Upper lobe of left lung (tissue), 6 donors: ENCODE measurements around the gene DEFB131A. TPM values are rescaled to one million over a fixed set of nuclear protein-coding genes. Genes with fewer than 3 reads are reported as not detected.
A peak's percentile ranks its signal among the peaks of the same experiment; 100 is the strongest.
"Not testable (repeated sequence)": the region's sequence is repeated elsewhere in the genome, so short reads cannot be mapped to it uniquely, and the experiment has no call there.

Experiments
- ATAC-seq, 2 donors: fragments of 200-7000 bp; cut with Tn5 transposase; one replicate each; pipeline ENCODE4 v1.9.1; 2022; ENCODE audit warnings: mild to moderate bottlenecking in 2 of 2, moderate library complexity in 2 of 2; ENCODE audit not compliant: low FRiP score in 2 of 2
- DNase-seq, 2 donors: peaks; one replicate each; pipeline ENCODE4 v3.0.0-alpha.2; 2019 to 2020
- H3K27ac ChIP-seq, 4 donors: fragments of 200-600 bp; sonication (generic); one replicate each; pipeline ENCODE4 v1.5.1; 2016 to 2019
- H3K27me3 ChIP-seq, 4 donors: fragments of 200-600 bp; sonication (generic); one replicate each; pipeline ENCODE4 v1.5.1; 2017 to 2019
- H3K36me3 ChIP-seq, 4 donors: fragments of 200-600 bp; sonication (generic); one replicate each; pipeline ENCODE4 v1.5.1; 2016 to 2019
- H3K4me1 ChIP-seq, 4 donors: fragments of 200-600 bp; sonication (generic); one replicate each; pipeline ENCODE4 v1.5.1; 2018 to 2019
- H3K4me3 ChIP-seq, 4 donors: fragments of 200-600 bp; sonication (generic); one replicate each; pipeline ENCODE4 v1.5.1; 2017 to 2019; ENCODE audit warnings: mild to moderate bottlenecking in 2 of 4, moderate library complexity in 1 of 4
- H3K9me3 ChIP-seq, 4 donors: fragments of 200-600 bp; sonication (generic); one replicate each; pipeline ENCODE4 v1.5.1; 2018 to 2019
- WGBS, 2 donors: methylation state at CpG; one replicate each; pipeline ENCODE4 v1.1.5; 2017 to 2018; 5-methylcytosine and 5-hydroxymethylcytosine counted together
- total RNA-seq, 6 donors: library from RNA; depleted of rRNA in 4 of 6; stranded (reverse); fragments of >200 nt in 4 of 6; gene quantifications; one replicate each; pipeline versions ENCODE4 v1.1.0 to v1.2.1, GENCODE V29; 2016 to 2021
- donor health status: DM: no; HTN: no; CAD: no; lungs with moderate emphysema.
- donor health status: DM: no; HTN: yes; CAD: no; lungs with severe emphysema.

The DEFB131A gene
- total RNA-seq, 6 donors from 2014 or later: not detected

DNA sequence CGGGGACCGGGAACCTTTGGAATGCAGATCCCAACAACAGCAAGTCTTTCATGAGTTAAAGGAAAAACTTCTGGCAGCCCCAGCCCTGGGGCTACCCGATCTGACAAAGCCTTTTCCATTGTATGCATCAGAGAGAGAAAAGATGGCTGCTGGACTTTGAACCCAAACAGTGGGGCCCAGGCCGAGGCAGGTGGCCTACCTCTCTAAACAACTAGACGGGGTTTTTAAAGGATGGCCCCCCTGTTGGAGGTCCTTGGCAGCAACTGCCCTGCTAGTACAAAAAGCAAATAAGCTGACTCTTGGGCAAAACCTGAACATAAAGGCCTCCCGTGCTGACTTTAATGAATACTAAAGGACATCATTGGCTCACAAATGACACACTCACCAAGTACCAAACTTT is 10.1 kb downstream of the DEFB131A start:
- not testable (repeated sequence) for H3K9me3 ChIP-seq, DNase-seq, H3K4me1 ChIP-seq, H3K27me3 ChIP-seq, H3K27ac ChIP-seq, ATAC-seq, H3K4me3 ChIP-seq, H3K36me3 ChIP-seq
- 68 to 82% methylated on average over 2 to 6 of the region's 6 CpGs for whole genome bisulfite sequencing, 2 donors

- not testable (repeated sequence) for H3K27me3 ChIP-seq, ATAC-seq, H3K4me3 ChIP-seq, H3K9me3 ChIP-seq, DNase-seq, H3K27ac ChIP-seq, H3K4me1 ChIP-seq, H3K36me3 ChIP-seq
- 66 to 79% methylated on average over 5 of the region's 5 CpGs for WGBS, 2 donors
Measured at GRCh38 chr4:9455046-9455445, 10.8 kb downstream of the DEFB131A start.

DNA sequence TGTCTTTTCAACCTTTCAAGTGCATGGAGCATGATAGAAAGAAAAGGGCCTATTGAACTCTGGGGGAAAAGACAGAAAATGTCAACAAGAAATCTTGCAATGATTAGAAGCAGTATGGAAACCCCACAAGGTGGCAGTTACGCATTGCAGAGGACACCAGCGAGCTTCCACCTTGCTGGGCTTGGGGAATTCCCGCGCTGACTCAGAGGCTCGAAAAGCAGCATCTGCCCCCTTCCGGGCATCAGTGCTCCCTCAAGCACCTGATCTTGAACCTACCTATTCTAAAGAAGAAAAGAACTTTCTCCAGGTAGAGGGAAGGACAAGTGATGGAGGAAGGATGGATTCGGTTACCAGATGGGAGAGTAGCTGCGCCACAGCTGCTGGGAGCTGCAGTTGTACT is 35.3 kb downstream of the DEFB131A start:
- 44% methylated on average over 7 of the region's 8 CpGs; no CpG with 5 or more reads in 1 of the 2 donors for whole genome bisulfite sequencing, 2 donors
- not testable (repeated sequence) for H3K36me3 ChIP-seq, H3K4me3 ChIP-seq, H3K27me3 ChIP-seq, ATAC-seq, DNase-seq, H3K9me3 ChIP-seq, H3K27ac ChIP-seq, H3K4me1 ChIP-seq

DNA sequence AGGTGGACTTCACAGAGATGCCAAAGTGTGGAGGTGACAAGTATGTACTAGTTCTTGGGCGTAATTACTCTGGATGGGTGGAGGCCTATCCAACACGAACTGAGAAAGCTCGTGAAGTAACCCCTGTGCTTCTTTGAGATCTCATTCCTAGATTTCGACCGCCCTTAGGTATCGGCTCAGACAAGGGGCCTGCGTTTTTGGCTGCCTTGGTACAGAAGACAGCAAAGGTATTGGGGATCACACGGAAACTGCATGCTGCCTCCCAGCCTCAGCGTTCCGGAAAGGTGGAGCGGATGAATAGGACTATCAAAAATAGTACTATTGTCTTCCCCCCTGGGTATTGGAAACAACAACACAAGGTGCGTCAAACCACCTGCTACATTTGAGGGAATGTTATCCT is 35.9 kb downstream of the DEFB131A start:
- DNase-seq, H3K4me3 ChIP-seq, ATAC-seq, H3K36me3 ChIP-seq, H3K27ac ChIP-seq, H3K27me3 ChIP-seq, H3K4me1 ChIP-seq, H3K9me3 ChIP-seq: not testable (repeated sequence)
- 93 to 94% methylated on average over 11 to 12 of the region's 12 CpGs for WGBS, 2 donors

DNA sequence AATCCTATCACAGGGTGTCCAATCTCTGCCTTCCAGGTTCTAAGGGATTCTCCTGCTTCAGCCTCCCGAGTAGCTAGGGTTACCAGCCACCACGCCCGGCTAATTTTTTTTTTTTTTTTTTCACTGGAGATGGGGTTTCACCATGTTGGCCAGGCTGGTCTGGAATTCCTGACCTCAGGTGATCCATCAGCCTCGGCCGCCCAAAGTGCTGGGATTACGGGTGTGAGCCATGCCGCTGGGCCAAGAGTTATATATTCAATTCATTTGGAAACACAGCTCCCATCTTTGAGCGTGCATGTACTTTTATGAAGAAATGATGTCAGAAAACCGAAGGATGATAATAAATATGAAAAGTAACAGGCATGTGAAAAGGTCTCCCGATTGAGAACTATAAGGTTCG is 38.7 kb downstream of the DEFB131A start:
- H3K36me3 ChIP-seq, H3K9me3 ChIP-seq, ATAC-seq, H3K27ac ChIP-seq, H3K4me1 ChIP-seq, H3K27me3 ChIP-seq, DNase-seq, H3K4me3 ChIP-seq: not testable (repeated sequence)
- 91 to 92% methylated on average over 11 of the region's 11 CpGs for WGBS, 2 donors

- DNase-seq: not testable (repeated sequence)
Measured at GRCh38 chr4:9483682-9484081, 39.5 kb downstream of the DEFB131A start.

GRCh38 chr4:9486880-9487279 is 42.7 kb downstream of the DEFB131A start:
- H3K4me3 ChIP-seq, H3K36me3 ChIP-seq, ATAC-seq, H3K27me3 ChIP-seq, H3K4me1 ChIP-seq, H3K9me3 ChIP-seq, H3K27ac ChIP-seq: not testable (repeated sequence)
- peak in 1 of 2 donors; percentile 20 for DNase-seq
- 76 to 86% methylated on average over 11 of the region's 11 CpGs for WGBS, 2 donors

More at GRCh38 chr4:9483682-9484081, 39.5 kb downstream of the DEFB131A start:
- not testable (repeated sequence) for H3K9me3 ChIP-seq, H3K36me3 ChIP-seq, H3K27me3 ChIP-seq, ATAC-seq, H3K4me1 ChIP-seq, H3K4me3 ChIP-seq, H3K27ac ChIP-seq
- WGBS, 2 donors: 85 to 87% methylated on average over 10 of the region's 10 CpGs

DNA sequence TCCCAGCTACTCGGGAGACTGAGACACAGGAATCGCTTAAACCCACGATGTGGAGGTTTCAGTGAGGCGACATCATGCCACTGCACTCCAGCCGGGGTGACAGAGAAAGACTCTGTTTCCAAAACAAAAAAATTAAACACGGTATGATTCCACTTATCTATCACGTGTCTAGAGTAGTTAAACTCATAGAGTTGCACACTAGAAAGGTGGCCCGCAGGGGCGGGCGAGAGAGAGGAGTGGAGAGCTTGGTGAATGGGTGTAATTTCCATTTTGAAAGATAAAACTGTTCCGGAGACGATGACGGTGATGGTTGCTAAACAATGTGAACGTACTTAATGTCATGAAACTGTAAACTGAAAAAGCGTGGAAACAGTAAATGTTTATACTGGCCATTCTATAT is 44.6 kb downstream of the DEFB131A start:
- ATAC-seq, H3K27me3 ChIP-seq, H3K4me3 ChIP-seq, H3K36me3 ChIP-seq, H3K9me3 ChIP-seq, H3K4me1 ChIP-seq, H3K27ac ChIP-seq, DNase-seq: not testable (repeated sequence)
- WGBS, 2 donors: 84 to 92% methylated on average over 15 of the region's 15 CpGs

GRCh38 chr4:9490496-9490895 is 46.3 kb downstream of the DEFB131A start:
- WGBS, 2 donors: 54 to 62% methylated on average over 7 of the region's 7 CpGs
- H3K27ac ChIP-seq, DNase-seq, ATAC-seq, H3K36me3 ChIP-seq, H3K4me3 ChIP-seq, H3K4me1 ChIP-seq, H3K27me3 ChIP-seq, H3K9me3 ChIP-seq: not testable (repeated sequence)

GRCh38 chr4:9490986-9491385 is 46.8 kb downstream of the DEFB131A start:
- H3K36me3 ChIP-seq, H3K27ac ChIP-seq, ATAC-seq, DNase-seq, H3K9me3 ChIP-seq, H3K27me3 ChIP-seq, H3K4me3 ChIP-seq, H3K4me1 ChIP-seq: not testable (repeated sequence)
- 60 to 85% methylated on average over 4 to 8 of the region's 17 CpGs for WGBS, 2 donors

DNA sequence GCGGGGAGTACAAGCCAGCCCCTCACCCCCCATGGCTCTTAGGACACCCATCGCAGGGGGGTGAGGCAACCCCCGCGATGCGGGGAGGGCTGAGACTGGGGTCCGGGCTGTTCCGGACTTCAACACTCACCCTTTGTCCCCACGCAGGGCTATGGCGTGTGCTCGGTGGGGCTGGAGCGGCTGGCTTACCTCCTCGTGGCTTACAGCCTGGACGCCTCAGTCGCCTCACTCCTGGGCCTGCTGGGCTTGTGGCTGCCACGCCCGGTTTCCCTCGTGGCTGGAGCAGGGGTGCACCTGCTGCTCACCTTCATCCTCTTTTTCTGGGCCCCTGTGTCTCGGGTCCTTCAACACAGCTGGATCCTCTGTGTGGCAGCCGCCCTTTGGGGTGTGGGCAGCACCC is 49.4 kb downstream of the DEFB131A start:
- H3K4me3 ChIP-seq, ATAC-seq, H3K9me3 ChIP-seq, H3K27ac ChIP-seq, H3K36me3 ChIP-seq: not testable (repeated sequence)
- H3K27me3 ChIP-seq: peaks cover 0 to 10% (median 1%) of the 10 kb centered on the region in 4 donors
- peaks cover 0 to 11% (median 2%) of the 10 kb centered on the region in 4 donors for H3K4me1 ChIP-seq
- DNase-seq: peak in 1 of 2 donors; percentile 43
- 77 to 83% methylated on average over 7 to 19 of the region's 19 CpGs for WGBS, 2 donors

- peaks cover 0 to 13% (median 2%) of the 10 kb centered on the region in 4 donors for H3K4me1 ChIP-seq
- not testable (repeated sequence) for H3K4me3 ChIP-seq, DNase-seq, ATAC-seq, H3K36me3 ChIP-seq, H3K27ac ChIP-seq, H3K9me3 ChIP-seq
- WGBS, 2 donors: 82 to 84% methylated on average over 4 to 10 of the region's 11 CpGs
- peaks cover 0 to 10% (median 1%) of the 10 kb centered on the region in 4 donors for H3K27me3 ChIP-seq
Measured at GRCh38 chr4:9494256-9495035, 50.2 kb downstream of the DEFB131A start.
